Activated naive CD8-positive, alpha-beta T cell (primary cell): Measurements from ENCODE around the gene DIDO1.

Experiments used
- H3K27ac Mint-ChIP-seq: one replicate; pipeline ENCODE4 v1.8.0; 2021; ENCODE audit warnings: mixed read lengths
- H3K27me3 Mint-ChIP-seq: one replicate; pipeline ENCODE4 v1.8.0; 2021; ENCODE audit warnings: mixed read lengths
- H3K36me3 Mint-ChIP-seq: one replicate; pipeline ENCODE4 v1.8.0; 2021; ENCODE audit warnings: mixed read lengths
- H3K4me1 Mint-ChIP-seq: one replicate; pipeline ENCODE4 v1.8.0; 2021; ENCODE audit warnings: low read depth, mixed read lengths
- H3K4me3 Mint-ChIP-seq: one replicate; pipeline ENCODE4 v1.8.0; 2021; ENCODE audit warnings: mild to moderate bottlenecking, mixed read lengths
- H3K9me3 Mint-ChIP-seq: one replicate; pipeline ENCODE4 v1.8.0; 2021; ENCODE audit warnings: low read depth, mixed read lengths

The DIDO1 gene

GRCh38 chr20:62926229-62927127 lies at the start of gene DIDO1:
DIDO1 (minus strand) TSS chr20:62926505.
- H3K36me3 Mint-ChIP-seq = no peaks in the 10 kb centered on the region
- peak within 1 kb of the TSS; percentile 87 for H3K27ac Mint-ChIP-seq
- H3K27me3 Mint-ChIP-seq = no peaks in the 10 kb centered on the region
- H3K4me3 Mint-ChIP-seq = peak within 1 kb of the TSS; percentile 94
- peaks cover 72% of the 10 kb centered on the region for H3K4me1 Mint-ChIP-seq
- no peaks in the 10 kb centered on the region for H3K9me3 Mint-ChIP-seq

- no peaks in the 10 kb centered on the region for H3K36me3 Mint-ChIP-seq
- H3K27ac Mint-ChIP-seq = no peak overlapping the region
- H3K4me1 Mint-ChIP-seq = peaks cover 32% of the 10 kb centered on the region
- no peaks in the 10 kb centered on the region for H3K9me3 Mint-ChIP-seq
- no peak overlapping the region for H3K4me3 Mint-ChIP-seq
- peaks cover 17% of the 10 kb centered on the region for H3K27me3 Mint-ChIP-seq
Observed at GRCh38 chr20:62975251-62975760, 49.0 kb upstream of the DIDO1 start.

GRCh38 chr20:62972845-62973745 lies 46.8 kb upstream of the DIDO1 start:
- H3K27ac Mint-ChIP-seq = no peak overlapping the region
- H3K9me3 Mint-ChIP-seq = no peaks in the 10 kb centered on the region
- peaks cover 22% of the 10 kb centered on the region for H3K4me1 Mint-ChIP-seq
- peaks cover 14% of the 10 kb centered on the region for H3K27me3 Mint-ChIP-seq
- no peaks in the 10 kb centered on the region for H3K36me3 Mint-ChIP-seq
- peak overlapping the region; percentile 30 for H3K4me3 Mint-ChIP-seq

- Mint-ChIP-seq H3K36me3 (no peaks in the 10 kb centered on the region), H3K9me3 (no peaks in the 10 kb centered on the region), H3K4me3 (peak overlapping the region; percentile 76), H3K27ac (no peak overlapping the region), H3K27me3 (peaks cover 14% of the 10 kb centered on the region), H3K4me1 (peaks cover 15% of the 10 kb centered on the region)
Observed at GRCh38 chr20:62971950-62972844, 45.9 kb upstream of the DIDO1 start.

GRCh38 chr20:62971211-62971949 lies 45.1 kb upstream of the DIDO1 start:
- Mint-ChIP-seq H3K9me3 (no peaks in the 10 kb centered on the region), H3K27me3 (peaks cover 14% of the 10 kb centered on the region), H3K27ac (no peak overlapping the region), H3K4me1 (peaks cover 15% of the 10 kb centered on the region), H3K4me3 (peak overlapping the region; percentile 10), H3K36me3 (no peaks in the 10 kb centered on the region)

- H3K4me1 Mint-ChIP-seq = peaks cover 15% of the 10 kb centered on the region
- no peak overlapping the region for H3K27ac Mint-ChIP-seq
- no peak overlapping the region for H3K4me3 Mint-ChIP-seq
- H3K9me3 Mint-ChIP-seq = no peaks in the 10 kb centered on the region
- no peaks in the 10 kb centered on the region for H3K36me3 Mint-ChIP-seq
- H3K27me3 Mint-ChIP-seq = peaks cover 14% of the 10 kb centered on the region
Observed at GRCh38 chr20:62970307-62971210, 44.3 kb upstream of the DIDO1 start.

- H3K4me3 Mint-ChIP-seq = no peak overlapping the region
- no peak overlapping the region for H3K27ac Mint-ChIP-seq
- H3K36me3 Mint-ChIP-seq = no peaks in the 10 kb centered on the region
- no peaks in the 10 kb centered on the region for H3K9me3 Mint-ChIP-seq
- H3K27me3 Mint-ChIP-seq = peaks cover 14% of the 10 kb centered on the region
- peaks cover 15% of the 10 kb centered on the region for H3K4me1 Mint-ChIP-seq
Observed at GRCh38 chr20:62969939-62970306, 43.6 kb upstream of the DIDO1 start.

- Mint-ChIP-seq H3K27ac (no peak overlapping the region), H3K4me3 (no peak overlapping the region), H3K4me1 (peaks cover 15% of the 10 kb centered on the region), H3K27me3 (peaks cover 14% of the 10 kb centered on the region), H3K9me3 (no peaks in the 10 kb centered on the region), H3K36me3 (no peaks in the 10 kb centered on the region)
Observed at GRCh38 chr20:62969179-62969760, 43.0 kb upstream of the DIDO1 start.

- H3K27me3 Mint-ChIP-seq = peaks cover 11% of the 10 kb centered on the region
- H3K4me1 Mint-ChIP-seq = peaks cover 13% of the 10 kb centered on the region
- H3K4me3 Mint-ChIP-seq = no peak overlapping the region
- H3K27ac Mint-ChIP-seq = no peak overlapping the region
- no peaks in the 10 kb centered on the region for H3K36me3 Mint-ChIP-seq
- H3K9me3 Mint-ChIP-seq = no peaks in the 10 kb centered on the region
Observed at GRCh38 chr20:62968378-62969178, 42.3 kb upstream of the DIDO1 start.

GRCh38 chr20:62967628-62968351 lies 41.5 kb upstream of the DIDO1 start:
- H3K27ac Mint-ChIP-seq = no peak overlapping the region
- H3K9me3 Mint-ChIP-seq = no peaks in the 10 kb centered on the region
- H3K4me3 Mint-ChIP-seq = no peak overlapping the region
- H3K36me3 Mint-ChIP-seq = no peaks in the 10 kb centered on the region
- H3K4me1 Mint-ChIP-seq = peaks cover 13% of the 10 kb centered on the region
- peaks cover 11% of the 10 kb centered on the region for H3K27me3 Mint-ChIP-seq

GRCh38 chr20:62967149-62967501 lies 40.8 kb upstream of the DIDO1 start:
- Mint-ChIP-seq H3K9me3 (no peaks in the 10 kb centered on the region), H3K4me3 (no peak overlapping the region), H3K4me1 (peaks cover 9% of the 10 kb centered on the region), H3K36me3 (no peaks in the 10 kb centered on the region), H3K27me3 (peaks cover 8% of the 10 kb centered on the region), H3K27ac (no peak overlapping the region)
